ENCODE results near the gene IRF2.

IRF2 gene

DNA sequence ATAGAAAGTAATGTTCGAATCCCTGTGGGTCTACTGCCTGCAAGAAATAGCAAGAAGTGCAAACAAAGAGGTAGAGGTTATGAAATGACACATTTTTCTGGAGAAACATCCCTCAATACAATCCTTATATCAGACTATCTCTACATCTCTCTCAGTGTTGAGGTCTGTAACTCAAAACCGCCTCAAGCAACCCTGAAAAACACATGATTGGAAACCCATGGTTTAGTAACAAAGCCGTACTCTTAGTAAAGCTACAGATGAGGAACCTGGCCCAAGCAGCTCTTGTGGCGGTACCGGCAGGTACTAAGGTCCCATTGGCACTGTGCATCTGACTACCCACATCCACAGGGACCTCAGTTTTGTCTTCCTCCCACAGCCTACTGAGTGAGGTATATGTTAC is 53.9 kb downstream of the IRF2 start:
- no peak for TF ChIP-seq SPI1 (IDR thresholded peaks at IDR 0.05; ENCODE audit: low read depth, low read length)
- TF ChIP-seq POU2F2 (IDR thresholded peaks at IDR 0.05; ENCODE audit: low read depth, low read length): no peak
- TF ChIP-seq PAX5 (IDR thresholded peaks at IDR 0.05; ENCODE audit: insufficient read depth, low read length, severe bottlenecking): no peak
- TF ChIP-seq TAF1 (IDR thresholded peaks at IDR 0.05; ENCODE audit: low read depth, low read length): no peak
- no peak for TF ChIP-seq POLR2A (IDR thresholded peaks at IDR 0.05; ENCODE audit: low read depth, low read length)
- no peak for TF ChIP-seq POLR2AphosphoS5 (IDR thresholded peaks at IDR 0.05; ENCODE audit: low read depth, low read length)
- FAIRE-seq (peak; percentile 41), DNase-seq (ENCODE audit: insufficient read length, low spot score) (no peak)

DNA sequence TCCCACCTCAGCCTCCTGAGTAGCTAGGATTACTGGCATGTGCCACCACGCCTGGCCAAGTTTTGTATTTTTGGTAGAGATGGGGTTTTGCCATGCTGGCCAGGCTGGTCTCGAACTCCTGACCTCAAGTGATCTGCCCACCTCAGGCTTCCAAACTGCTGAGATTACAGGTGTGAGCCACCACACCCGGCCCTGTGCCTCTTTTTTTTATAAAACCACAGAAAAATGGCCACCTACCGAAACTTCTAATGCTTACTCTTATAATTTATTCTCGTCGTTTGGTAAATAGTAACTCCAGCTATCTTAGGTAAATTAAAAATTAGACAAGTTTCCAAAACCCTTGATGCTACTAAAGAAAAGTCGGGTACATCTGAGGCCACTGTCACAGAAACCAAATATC is 54.4 kb downstream of the IRF2 start:
- TF ChIP-seq POLR2A (IDR thresholded peaks at IDR 0.05; ENCODE audit: low read depth, low read length) (no peak), POU2F2 (IDR thresholded peaks at IDR 0.05; ENCODE audit: low read depth, low read length) (no peak), POLR2AphosphoS5 (IDR thresholded peaks at IDR 0.05; ENCODE audit: low read depth, low read length) (no peak), SPI1 (IDR thresholded peaks at IDR 0.05; ENCODE audit: low read depth, low read length) (no peak), TAF1 (IDR thresholded peaks at IDR 0.05; ENCODE audit: low read depth, low read length) (no peak), PAX5 (IDR thresholded peaks at IDR 0.05; ENCODE audit: insufficient read depth, low read length, severe bottlenecking) (no peak)
- DNase-seq (ENCODE audit: insufficient read length, low spot score) (no peak), FAIRE-seq (no peak)

DNA sequence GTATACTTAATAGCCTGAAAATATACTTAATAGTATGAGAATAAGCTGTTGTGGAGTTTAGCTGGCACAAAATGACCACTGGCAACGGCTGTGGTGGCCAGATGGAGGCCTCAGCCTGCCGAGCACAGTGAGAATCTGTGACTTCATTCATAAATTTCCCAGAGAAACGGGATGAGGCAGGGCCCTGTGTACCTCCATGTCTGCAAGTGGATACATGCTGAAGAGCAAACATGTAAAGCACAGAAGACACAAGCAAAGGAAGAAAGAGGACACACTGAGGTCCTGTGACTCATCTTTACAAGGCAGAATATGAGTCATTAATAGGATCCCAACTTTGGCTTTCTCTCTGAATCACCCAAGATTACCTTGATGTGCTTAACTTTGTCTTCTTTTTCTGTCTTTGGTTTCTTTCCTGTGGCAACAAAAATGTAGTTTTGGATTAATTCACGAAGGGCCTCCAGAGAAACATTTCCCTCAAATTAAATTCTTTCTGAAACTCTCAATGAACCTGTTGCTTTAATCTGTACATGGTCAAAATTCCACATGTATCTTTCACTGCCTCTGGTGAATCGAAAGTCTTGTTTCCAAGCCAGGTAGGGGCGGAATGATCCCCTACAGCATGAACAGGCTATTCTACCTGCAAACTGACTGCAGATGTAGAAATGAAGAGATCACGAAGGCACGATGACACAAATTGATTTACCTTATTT is 56.4 kb downstream of the IRF2 start:
- FAIRE-seq (peak; percentile 90), DNase-seq (ENCODE audit: insufficient read length, low spot score) (no peak)
- TF ChIP-seq POU2F2 (IDR thresholded peaks at IDR 0.05; ENCODE audit: low read depth, low read length) (no peak), TAF1 (IDR thresholded peaks at IDR 0.05; ENCODE audit: low read depth, low read length) (no peak), POLR2AphosphoS5 (IDR thresholded peaks at IDR 0.05; ENCODE audit: low read depth, low read length) (no peak; the same call in 1 of the 2 replicates), POLR2A (IDR thresholded peaks at IDR 0.05; ENCODE audit: low read depth, low read length) (no peak), SPI1 (IDR thresholded peaks at IDR 0.05; ENCODE audit: low read depth, low read length) (0 out of 2 replicates have a peak, but pooled peaks have one; percentile 13), PAX5 (IDR thresholded peaks at IDR 0.05; ENCODE audit: insufficient read depth, low read length, severe bottlenecking) (peak; percentile 26)

DNA sequence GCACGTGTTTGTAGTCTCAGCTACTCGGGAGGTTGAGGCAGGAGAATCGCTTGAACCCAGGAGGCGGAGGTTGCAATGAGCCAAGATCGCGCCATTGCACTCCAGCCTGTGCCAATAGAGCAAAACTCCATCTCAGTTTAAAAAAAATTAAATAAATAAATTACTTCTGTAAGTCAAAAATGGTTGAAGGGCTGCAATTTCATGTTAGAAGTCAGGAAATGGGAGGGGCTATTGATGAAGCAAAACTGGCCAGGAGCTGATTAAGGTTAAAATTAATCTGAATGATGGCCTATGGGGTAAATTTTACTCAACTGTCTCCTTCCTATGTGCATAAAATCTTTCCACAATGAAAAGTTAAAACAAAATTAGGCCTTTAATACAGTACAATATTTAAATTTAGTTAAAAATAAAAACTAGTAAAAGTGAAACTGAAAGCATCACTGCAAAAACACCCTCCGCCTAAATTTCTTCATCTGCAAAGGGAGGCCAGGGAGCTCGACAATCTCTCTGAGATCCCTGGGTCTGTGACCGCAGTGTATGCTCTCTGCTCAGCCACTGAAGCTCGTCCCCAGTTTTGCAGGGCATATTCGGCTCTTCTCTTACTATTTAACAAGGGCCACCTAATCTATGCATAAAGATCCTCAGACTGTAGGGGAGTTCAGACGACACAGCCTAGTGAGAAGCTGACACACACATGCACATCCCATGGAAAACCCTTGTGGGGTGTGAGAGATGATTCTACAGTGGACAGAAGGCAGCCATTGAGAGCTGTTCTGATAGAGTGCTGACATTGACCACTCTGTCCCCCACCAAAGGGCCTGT is 57.2 kb downstream of the IRF2 start:
- DNase-seq (ENCODE audit: insufficient read length, low spot score): no peak
- TF ChIP-seq TAF1 (IDR thresholded peaks at IDR 0.05; ENCODE audit: low read depth, low read length) (no peak; the same call in 1 of the 2 replicates), POLR2A (IDR thresholded peaks at IDR 0.05; ENCODE audit: low read depth, low read length) (peak; percentile 22; the same call in 1 of the 2 replicates), SPI1 (IDR thresholded peaks at IDR 0.05; ENCODE audit: low read depth, low read length) (no peak), POU2F2 (IDR thresholded peaks at IDR 0.05; ENCODE audit: low read depth, low read length) (0 out of 2 replicates have a peak, but pooled peaks have one; percentile 65), POLR2AphosphoS5 (IDR thresholded peaks at IDR 0.05; ENCODE audit: low read depth, low read length) (no peak), PAX5 (IDR thresholded peaks at IDR 0.05; ENCODE audit: insufficient read depth, low read length, severe bottlenecking) (peak; percentile 23)
- FAIRE-seq: peak; percentile 23

DNA sequence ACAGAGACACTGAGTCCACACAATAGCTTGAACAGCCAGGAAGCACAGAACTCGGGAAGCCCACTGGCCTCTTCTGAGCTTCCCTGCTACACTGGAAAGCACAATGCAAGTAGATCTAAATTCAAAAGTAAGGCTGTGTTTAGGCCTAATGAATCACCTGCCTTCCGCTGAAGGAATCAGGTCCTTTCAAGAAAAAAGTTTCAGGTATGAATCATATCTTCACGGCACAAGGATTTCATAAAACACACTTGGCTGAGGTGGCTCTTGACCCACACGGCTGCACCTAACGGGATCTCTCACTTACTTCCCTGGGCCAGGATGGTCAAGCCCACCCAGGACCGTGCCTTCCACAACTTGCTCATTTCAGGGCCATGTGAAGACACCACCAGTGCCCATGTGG is 59.3 kb downstream of the IRF2 start:
- no peak for FAIRE-seq
- no peak for TF ChIP-seq TAF1 (IDR thresholded peaks at IDR 0.05; ENCODE audit: low read depth, low read length)
- TF ChIP-seq POU2F2 (IDR thresholded peaks at IDR 0.05; ENCODE audit: low read depth, low read length): no peak
- no peak for TF ChIP-seq POLR2A (IDR thresholded peaks at IDR 0.05; ENCODE audit: low read depth, low read length)
- TF ChIP-seq SPI1 (IDR thresholded peaks at IDR 0.05; ENCODE audit: low read depth, low read length): no peak
- TF ChIP-seq POLR2AphosphoS5 (IDR thresholded peaks at IDR 0.05; ENCODE audit: low read depth, low read length): no peak
- DNase-seq (ENCODE audit: insufficient read length, low spot score): no peak

DNA sequence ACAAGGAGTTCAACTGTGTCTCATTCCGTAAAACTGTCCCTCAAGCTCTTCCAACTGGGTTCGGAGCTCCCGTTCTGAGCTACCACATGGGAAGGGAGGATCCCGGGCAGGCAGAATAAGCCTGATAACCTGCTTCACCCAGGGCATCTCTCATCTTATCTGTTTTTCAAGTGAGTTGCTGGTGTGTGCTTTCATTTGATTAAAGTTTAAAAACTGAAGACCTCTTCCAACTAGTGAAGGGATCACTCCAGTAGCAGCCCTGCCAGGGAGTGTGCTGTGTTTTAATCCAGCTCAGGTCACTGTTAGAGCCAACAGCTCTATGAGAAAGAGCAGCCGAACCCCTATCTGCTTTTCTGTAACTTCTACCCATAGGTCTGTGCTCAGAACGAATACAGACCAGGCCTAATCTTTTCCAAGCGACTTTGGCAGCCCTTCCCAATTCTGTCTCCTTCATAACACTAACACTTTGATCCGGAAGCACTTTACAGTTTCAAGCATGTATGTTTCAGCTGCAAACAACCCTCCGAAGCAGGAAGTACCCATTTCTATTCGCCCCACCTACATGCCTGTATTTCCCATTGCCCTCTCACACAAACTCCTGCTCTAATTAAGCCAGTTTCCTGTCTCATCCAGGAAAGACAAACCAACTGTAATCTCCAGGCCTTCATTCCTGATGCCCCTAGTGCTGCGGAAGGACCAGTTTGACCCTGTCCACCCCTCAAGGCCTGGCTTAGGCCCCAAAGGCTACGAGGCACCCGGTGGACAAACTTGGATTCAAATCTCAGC is 60.9 kb downstream of the IRF2 start:
- FAIRE-seq: no peak
- DNase-seq (ENCODE audit: insufficient read length, low spot score): no peak
- TF ChIP-seq SPI1 (IDR thresholded peaks at IDR 0.05; ENCODE audit: low read depth, low read length) (no peak), PAX5 (IDR thresholded peaks at IDR 0.05; ENCODE audit: insufficient read depth, low read length, severe bottlenecking) (no peak), TAF1 (IDR thresholded peaks at IDR 0.05; ENCODE audit: low read depth, low read length) (no peak), POU2F2 (IDR thresholded peaks at IDR 0.05; ENCODE audit: low read depth, low read length) (no peak), POLR2AphosphoS5 (IDR thresholded peaks at IDR 0.05; ENCODE audit: low read depth, low read length) (no peak), POLR2A (IDR thresholded peaks at IDR 0.05; ENCODE audit: low read depth, low read length) (no peak)

DNA sequence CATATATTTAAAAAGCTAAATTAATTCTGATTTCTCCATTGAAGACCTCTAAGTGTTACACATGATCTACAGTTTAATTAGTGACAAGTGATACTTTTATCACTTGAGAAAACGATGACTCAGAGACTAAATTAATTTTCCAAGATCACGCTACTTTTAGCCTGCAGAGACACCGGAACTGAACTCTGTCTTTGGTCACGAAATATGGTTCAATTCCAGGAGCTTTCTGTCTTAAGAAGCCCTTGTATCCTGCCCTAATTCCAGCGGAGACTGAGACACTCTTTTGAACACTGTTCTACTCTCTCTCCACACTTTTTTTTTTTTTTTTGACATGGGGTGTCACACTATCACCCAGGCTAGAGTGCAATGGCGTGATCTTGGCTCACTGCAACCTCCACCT is 63.6 kb downstream of the IRF2 start:
- FAIRE-seq: no peak
- no peak for DNase-seq (ENCODE audit: insufficient read length, low spot score)

DNA sequence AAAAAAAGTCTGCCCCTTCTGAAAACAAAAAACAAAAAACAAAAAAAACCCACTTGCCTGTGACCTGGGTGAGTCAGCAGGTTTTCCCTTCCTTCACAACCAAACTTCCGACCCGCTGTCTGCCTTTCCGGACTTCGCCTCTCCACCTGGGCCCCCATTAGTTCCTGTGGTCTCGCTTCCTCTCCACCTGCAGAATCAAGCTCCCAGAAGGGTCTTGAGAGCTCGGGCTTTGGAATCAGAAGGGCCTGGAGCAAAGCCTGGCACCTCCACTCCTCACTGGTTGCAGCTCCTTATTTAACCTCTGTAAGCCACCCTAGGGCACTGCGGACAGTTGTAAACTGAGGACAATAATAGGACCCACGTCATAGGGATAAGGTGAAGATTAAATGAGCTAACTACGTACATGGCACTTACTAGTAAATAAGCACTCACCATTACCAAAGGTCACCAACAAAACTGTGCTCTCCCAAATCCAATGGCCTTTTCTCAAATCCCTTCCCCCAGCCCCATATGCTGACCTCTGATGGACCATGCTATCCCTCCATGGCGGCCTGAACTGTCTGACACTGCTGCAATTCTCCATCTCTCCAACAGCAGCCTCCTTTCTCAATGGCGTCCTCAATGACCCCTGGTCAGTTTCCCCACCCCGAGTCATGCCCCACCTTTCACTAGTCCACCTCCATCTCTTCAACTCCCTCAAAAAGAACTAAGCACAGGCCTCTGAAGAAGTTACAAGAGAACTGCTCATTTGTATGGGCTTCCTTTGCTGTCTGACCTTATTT is 64.2 kb downstream of the IRF2 start:
- DNase-seq (ENCODE audit: insufficient read length, low spot score) (no peak), FAIRE-seq (peak; percentile 58)
- peak; percentile 40; the same call in 1 of the 2 replicates for TF ChIP-seq SPI1 (IDR thresholded peaks at IDR 0.05; ENCODE audit: low read depth, low read length)
- no peak for TF ChIP-seq TAF1 (IDR thresholded peaks at IDR 0.05; ENCODE audit: low read depth, low read length)
- no peak for TF ChIP-seq PAX5 (IDR thresholded peaks at IDR 0.05; ENCODE audit: insufficient read depth, low read length, severe bottlenecking)
- no peak for TF ChIP-seq POU2F2 (IDR thresholded peaks at IDR 0.05; ENCODE audit: low read depth, low read length)
- TF ChIP-seq POLR2A (IDR thresholded peaks at IDR 0.05; ENCODE audit: low read depth, low read length): no peak

More for the DNA sequence above, 63.6 kb downstream of the IRF2 start:
- no peak for TF ChIP-seq TAF1 (IDR thresholded peaks at IDR 0.05; ENCODE audit: low read depth, low read length)
- no peak for TF ChIP-seq POLR2A (IDR thresholded peaks at IDR 0.05; ENCODE audit: low read depth, low read length)
- no peak for TF ChIP-seq SPI1 (IDR thresholded peaks at IDR 0.05; ENCODE audit: low read depth, low read length)
- no peak for TF ChIP-seq POU2F2 (IDR thresholded peaks at IDR 0.05; ENCODE audit: low read depth, low read length)
- TF ChIP-seq POLR2AphosphoS5 (IDR thresholded peaks at IDR 0.05; ENCODE audit: low read depth, low read length): no peak

All from GM12891 (cell line).